ENCODE data around the gene PWWP2B. TPM values are rescaled to one million over a fixed set of nuclear protein-coding genes. Genes with fewer than 3 reads are reported as not detected.

Gene PWWP2B
- total and polyA plus RNA-seq, 4 donors = 2.0 to 8.7 (median 5.2) TPM

DNA sequence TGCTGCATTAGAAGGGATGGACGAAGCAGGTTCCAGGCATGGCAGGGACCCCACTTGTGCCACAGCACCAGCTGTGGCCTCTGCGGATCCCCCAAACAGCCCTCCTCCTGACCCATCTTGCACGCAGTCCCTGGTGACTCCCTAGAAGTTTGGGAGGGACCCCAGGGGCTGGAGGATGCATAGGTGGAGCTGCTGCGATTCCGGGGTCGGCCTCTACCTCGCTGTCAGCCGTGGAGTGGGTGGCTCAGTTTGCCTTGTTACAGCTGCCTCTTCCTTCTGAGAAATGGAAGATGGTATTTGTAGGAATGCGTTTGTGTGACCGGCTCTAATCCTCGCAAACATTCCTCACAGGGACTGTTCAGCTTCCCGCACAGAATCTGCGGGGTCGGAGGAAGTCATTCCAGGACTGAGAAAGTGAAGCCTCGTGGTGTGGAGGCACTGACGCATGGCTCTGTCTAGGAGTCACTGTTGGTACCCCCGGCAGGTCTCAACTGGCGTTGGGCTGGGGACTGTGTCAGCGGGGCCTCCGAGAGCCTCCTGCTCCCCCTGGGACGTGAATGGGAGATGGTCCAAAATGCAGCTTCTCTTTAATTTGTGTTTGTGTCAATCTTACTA lies 17.5 kb downstream of the PWWP2B start:
- 95 to 96% methylated on average over 21 of the region's 21 CpGs for WGBS, 2 donors
- H3K9me3 ChIP-seq (ENCODE audit: control insufficient read depth, low read length) = no peaks in the 10 kb centered on the region
- no peak overlapping the region for H3K27ac ChIP-seq (ENCODE audit: low read depth in 1 of 2, low read length in 2 of 2)
- intact Hi-C loops (cut with DNase I) = no loop called here
- no peaks in the 10 kb centered on the region for H3K4me1 ChIP-seq (ENCODE audit: control insufficient read depth in 1 of 2, insufficient read depth in 2 of 2, low read length in 2 of 2)
- no peak for DNase-seq
- no peak overlapping the region for H3K4me3 ChIP-seq (ENCODE audit: low read length in 2 of 2)
- no peaks in the 10 kb centered on the region for H3K27me3 ChIP-seq (ENCODE audit: control insufficient read depth in 1 of 2, insufficient read depth in 2 of 2, low read length in 1 of 2)
- no peak for ATAC-seq (ENCODE audit: low FRiP score)
- H3K36me3 ChIP-seq (ENCODE audit: control insufficient read depth in 1 of 2, insufficient read depth in 2 of 2, low read length in 1 of 2) = no peaks in the 10 kb centered on the region

GRCh38 chr10:132415255-132415654 lies 18.3 kb downstream of the PWWP2B start:
- ATAC-seq (ENCODE audit: low FRiP score) = no peak
- intact Hi-C loops (cut with DNase I) = no loop called here
- Histone ChIP-seq H3K36me3 (ENCODE audit: control insufficient read depth in 1 of 2, insufficient read depth in 2 of 2, low read length in 1 of 2) (no peaks in the 10 kb centered on the region), H3K27me3 (ENCODE audit: control insufficient read depth in 1 of 2, insufficient read depth in 2 of 2, low read length in 1 of 2) (no peaks in the 10 kb centered on the region), H3K4me3 (ENCODE audit: low read length in 2 of 2) (no peak overlapping the region), H3K27ac (ENCODE audit: low read depth in 1 of 2, low read length in 2 of 2) (no peak overlapping the region), H3K9me3 (ENCODE audit: control insufficient read depth, low read length) (no peaks in the 10 kb centered on the region), H3K4me1 (ENCODE audit: control insufficient read depth in 1 of 2, insufficient read depth in 2 of 2, low read length in 2 of 2) (no peaks in the 10 kb centered on the region)
- DNase-seq = no peak
- 93 to 96% methylated on average over 5 of the region's 5 CpGs for WGBS, 2 donors

GRCh38 chr10:132415956-132416355 lies 19.0 kb downstream of the PWWP2B start:
- Histone ChIP-seq H3K9me3 (ENCODE audit: control insufficient read depth, low read length) (no peaks in the 10 kb centered on the region), H3K36me3 (ENCODE audit: control insufficient read depth in 1 of 2, insufficient read depth in 2 of 2, low read length in 1 of 2) (no peaks in the 10 kb centered on the region), H3K27ac (ENCODE audit: low read depth in 1 of 2, low read length in 2 of 2) (no peak overlapping the region), H3K27me3 (ENCODE audit: control insufficient read depth in 1 of 2, insufficient read depth in 2 of 2, low read length in 1 of 2) (no peaks in the 10 kb centered on the region), H3K4me3 (ENCODE audit: low read length in 2 of 2) (no peak overlapping the region), H3K4me1 (ENCODE audit: control insufficient read depth in 1 of 2, insufficient read depth in 2 of 2, low read length in 2 of 2) (no peaks in the 10 kb centered on the region)
- intact Hi-C loops (cut with DNase I) = no loop called here
- no peak for DNase-seq
- no peak for ATAC-seq (ENCODE audit: low FRiP score)
- WGBS, 2 donors = 96 to 98% methylated on average over 21 to 22 of the region's 22 CpGs

- intact Hi-C loops (cut with DNase I) = no loop called here
- H3K9me3 ChIP-seq (ENCODE audit: control insufficient read depth, low read length) = no peaks in the 10 kb centered on the region
- no peaks in the 10 kb centered on the region for H3K36me3 ChIP-seq (ENCODE audit: control insufficient read depth in 1 of 2, insufficient read depth in 2 of 2, low read length in 1 of 2)
- no peaks in the 10 kb centered on the region for H3K27me3 ChIP-seq (ENCODE audit: control insufficient read depth in 1 of 2, insufficient read depth in 2 of 2, low read length in 1 of 2)
- ATAC-seq (ENCODE audit: low FRiP score) (no peak), DNase-seq (no peak)
- no peaks in the 10 kb centered on the region for H3K4me1 ChIP-seq (ENCODE audit: control insufficient read depth in 1 of 2, insufficient read depth in 2 of 2, low read length in 2 of 2)
- no peak overlapping the region for H3K4me3 ChIP-seq (ENCODE audit: low read length in 2 of 2)
- no peak overlapping the region for H3K27ac ChIP-seq (ENCODE audit: low read depth in 1 of 2, low read length in 2 of 2)
- WGBS, 2 donors = 91 to 95% methylated on average over 31 to 32 of the region's 32 CpGs
Observed at GRCh38 chr10:132416566-132417256, 19.7 kb downstream of the PWWP2B start.

GRCh38 chr10:132417257-132417910 lies 20.4 kb downstream of the PWWP2B start:
- WGBS, 2 donors = 92 to 93% methylated on average over 26 of the region's 26 CpGs
- Histone ChIP-seq H3K27ac (ENCODE audit: low read depth in 1 of 2, low read length in 2 of 2) (no peak overlapping the region), H3K27me3 (ENCODE audit: control insufficient read depth in 1 of 2, insufficient read depth in 2 of 2, low read length in 1 of 2) (no peaks in the 10 kb centered on the region), H3K9me3 (ENCODE audit: control insufficient read depth, low read length) (no peaks in the 10 kb centered on the region), H3K4me3 (ENCODE audit: low read length in 2 of 2) (no peak overlapping the region), H3K36me3 (ENCODE audit: control insufficient read depth in 1 of 2, insufficient read depth in 2 of 2, low read length in 1 of 2) (no peaks in the 10 kb centered on the region), H3K4me1 (ENCODE audit: control insufficient read depth in 1 of 2, insufficient read depth in 2 of 2, low read length in 2 of 2) (no peaks in the 10 kb centered on the region)
- no peak for ATAC-seq (ENCODE audit: low FRiP score)
- intact Hi-C loops (cut with DNase I) = no loop called here
- DNase-seq = no peak

GRCh38 chr10:132417957-132418441 lies 21.0 kb downstream of the PWWP2B start:
- no peak for ATAC-seq (ENCODE audit: low FRiP score)
- DNase-seq = no peak
- WGBS, 2 donors = 89 to 92% methylated on average over 20 of the region's 20 CpGs
- Histone ChIP-seq H3K9me3 (ENCODE audit: control insufficient read depth, low read length) (no peaks in the 10 kb centered on the region), H3K36me3 (ENCODE audit: control insufficient read depth in 1 of 2, insufficient read depth in 2 of 2, low read length in 1 of 2) (no peaks in the 10 kb centered on the region), H3K27me3 (ENCODE audit: control insufficient read depth in 1 of 2, insufficient read depth in 2 of 2, low read length in 1 of 2) (no peaks in the 10 kb centered on the region), H3K4me3 (ENCODE audit: low read length in 2 of 2) (no peak overlapping the region), H3K27ac (ENCODE audit: low read depth in 1 of 2, low read length in 2 of 2) (no peak overlapping the region), H3K4me1 (ENCODE audit: control insufficient read depth in 1 of 2, insufficient read depth in 2 of 2, low read length in 2 of 2) (no peaks in the 10 kb centered on the region)
- intact Hi-C loops (cut with DNase I) = loop anchor here in 1 of 2 donors (2.0 kb wide), 1 partner anchor 23 kb away; no protein-coding TSS in a partner anchor

DNA sequence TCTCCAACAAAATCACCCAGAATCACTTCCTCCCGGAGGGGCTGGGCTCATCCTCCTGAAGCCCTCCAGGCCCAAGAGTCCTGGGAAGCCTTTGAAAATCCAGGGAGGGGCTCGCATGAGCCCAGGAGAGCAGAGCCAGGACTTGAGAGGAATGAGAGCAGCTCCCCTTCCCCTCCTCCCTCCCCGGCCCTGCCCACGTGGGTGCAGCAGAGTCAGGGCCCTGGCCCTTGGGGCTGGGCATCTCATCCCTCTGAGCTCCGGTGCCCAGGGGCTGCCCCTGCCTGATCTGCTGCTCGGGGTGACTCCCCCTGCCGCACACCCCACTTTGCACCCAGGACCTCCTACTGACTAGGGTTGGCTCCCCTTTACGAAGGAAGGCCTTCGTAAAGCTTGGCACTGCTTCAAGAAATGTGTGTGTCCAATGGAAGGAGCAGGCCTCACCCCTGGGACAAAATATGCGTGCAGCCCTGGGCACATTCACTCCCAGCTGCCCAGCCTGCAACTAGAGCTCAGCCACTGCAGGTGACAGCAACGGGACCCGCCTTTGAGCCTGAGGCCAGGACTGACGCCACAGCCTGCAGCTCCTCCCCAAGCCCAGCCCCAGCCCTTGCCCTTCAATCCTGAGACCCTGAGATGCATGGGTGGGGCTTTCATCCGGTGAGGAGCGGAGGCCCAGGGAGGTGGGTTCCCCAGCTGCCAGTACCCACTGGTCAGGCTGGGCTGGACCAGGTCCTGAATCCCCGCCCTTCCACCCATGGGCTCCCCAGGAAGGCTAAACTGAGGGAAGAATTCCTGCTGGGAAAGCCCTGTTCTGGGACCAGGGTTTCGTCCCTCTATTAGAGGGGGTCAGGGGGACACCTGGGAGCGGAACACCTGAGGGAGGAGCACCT lies 21.8 kb downstream of the PWWP2B start:
- Histone ChIP-seq H3K27me3 (ENCODE audit: control insufficient read depth in 1 of 2, insufficient read depth in 2 of 2, low read length in 1 of 2) (no peaks in the 10 kb centered on the region), H3K4me3 (ENCODE audit: low read length in 2 of 2) (no peak overlapping the region), H3K9me3 (ENCODE audit: control insufficient read depth, low read length) (no peaks in the 10 kb centered on the region), H3K4me1 (ENCODE audit: control insufficient read depth in 1 of 2, insufficient read depth in 2 of 2, low read length in 2 of 2) (no peaks in the 10 kb centered on the region), H3K36me3 (ENCODE audit: control insufficient read depth in 1 of 2, insufficient read depth in 2 of 2, low read length in 1 of 2) (no peaks in the 10 kb centered on the region), H3K27ac (ENCODE audit: low read depth in 1 of 2, low read length in 2 of 2) (no peak overlapping the region)
- intact Hi-C loops (cut with DNase I) = loop anchor here in 1 of 2 donors (2.0 kb wide), 1 partner anchor 24 kb away; no protein-coding TSS in a partner anchor
- no peak for DNase-seq
- 56 to 65% methylated on average over 18 of the region's 18 CpGs for WGBS, 2 donors
- ATAC-seq (ENCODE audit: low FRiP score) = no peak
